GM12891 (cell line): ENCODE results near the gene DHRS7C.

ENCODE experiments used
- PAX5 ChIP-seq: IDR thresholded peaks from 2 replicates; pipeline ENCODE4 v1.6.1; 2011; ENCODE audit warnings: low read length, moderate library complexity, mild to moderate bottlenecking; ENCODE audit not compliant: insufficient read depth, severe bottlenecking
- POLR2A ChIP-seq: IDR thresholded peaks from 2 replicates; pipeline ENCODE4 v1.6.1; 2011; ENCODE audit warnings: low read depth, low read length, control low read depth
- POLR2AphosphoS5 ChIP-seq: IDR thresholded peaks from 2 replicates; pipeline ENCODE4 v1.6.1; 2011; ENCODE audit warnings: low read depth, low read length, control low read depth
- TAF1 ChIP-seq: IDR thresholded peaks from 2 replicates; pipeline ENCODE4 v1.6.1; 2011; ENCODE audit warnings: low read depth, low read length, control low read depth

- TF ChIP-seq POLR2A (no peak), POLR2AphosphoS5 (no peak), TAF1 (no peak), PAX5 (no peak)
Observed at GRCh38 chr17:9790889-9791876, at the start of gene DHRS7C.
